ENCODE results near the gene STXBP5L.
"Not testable (repeated sequence)": the region's sequence is repeated elsewhere in the genome, so short reads cannot be mapped to it uniquely, and the experiment has no call there.

STXBP5L gene

DNA sequence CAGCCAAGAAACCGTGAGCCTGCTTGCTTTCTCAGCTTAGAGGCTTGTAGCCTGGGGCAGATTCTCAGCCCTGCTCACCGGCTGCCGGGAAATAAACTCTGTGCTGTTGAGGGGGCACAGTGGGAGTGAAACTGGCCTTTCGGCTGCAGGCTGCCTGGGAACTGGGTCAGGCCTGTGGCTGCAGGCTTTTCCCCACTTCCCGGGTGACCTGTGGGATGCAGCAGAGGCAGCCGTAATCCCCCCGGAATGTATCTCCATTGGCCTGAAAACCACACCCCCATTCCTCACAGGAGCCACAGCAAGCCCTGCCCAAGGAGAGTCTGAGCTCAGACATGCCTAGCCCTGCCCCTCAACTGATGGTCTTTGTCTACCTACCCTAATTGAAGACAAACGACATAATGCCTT is 110.9 kb downstream of the STXBP5L start:
- no peak for DNase-seq (ENCODE audit: low read depth, low spot score)

GRCh38 chr3:121063628-121064027 is 155.6 kb downstream of the STXBP5L start:
- DNase-seq (ENCODE audit: low read depth, low spot score): no peak

DNA sequence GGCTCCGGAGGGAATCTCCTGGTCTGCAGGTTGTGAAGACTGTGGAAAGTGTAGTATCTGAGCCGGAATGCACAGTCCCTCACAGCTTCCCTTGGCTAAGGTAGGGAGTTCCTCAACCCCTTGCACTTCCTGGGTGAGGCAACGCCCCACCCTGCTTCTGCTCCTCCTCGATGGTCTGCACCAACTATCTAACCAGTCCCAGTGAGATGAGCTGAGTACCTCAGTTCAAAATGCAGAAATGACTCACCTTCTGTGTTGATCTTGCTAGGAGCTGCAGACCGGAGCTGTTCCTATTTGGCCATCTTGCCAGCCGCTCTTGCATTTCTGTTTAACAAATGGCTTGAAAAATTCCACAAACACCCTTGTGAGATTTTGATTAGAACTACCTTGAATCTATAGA is 156.1 kb downstream of the STXBP5L start:
- no peak for DNase-seq (ENCODE audit: low read depth, low spot score)

GRCh38 chr3:121072133-121072532 is 164.1 kb downstream of the STXBP5L start:
- no peak for DNase-seq (ENCODE audit: low read depth, low spot score)

- DNase-seq (ENCODE audit: low read depth, low spot score): no peak
Observed at GRCh38 chr3:121073011-121073410, 165.0 kb downstream of the STXBP5L start.

DNA sequence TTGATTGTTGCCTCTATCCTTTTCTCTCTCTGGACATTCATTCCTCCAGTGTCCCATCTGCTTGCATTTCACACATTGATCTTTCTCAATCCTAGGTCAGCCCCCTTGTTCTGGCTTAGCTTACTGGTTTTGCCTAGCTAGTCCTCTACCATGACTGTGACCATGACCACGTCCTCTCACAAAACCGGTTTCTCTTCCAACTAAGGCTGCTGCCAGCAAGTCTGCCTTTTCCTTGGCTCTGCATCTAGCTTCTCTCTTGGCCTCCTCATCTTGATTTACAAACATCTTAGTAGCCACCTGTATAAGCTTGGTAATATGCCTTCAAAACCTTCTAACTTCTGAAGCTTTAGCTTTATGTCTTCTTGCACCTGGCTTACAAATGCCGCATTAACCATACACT is 167.2 kb downstream of the STXBP5L start:
- DNase-seq (ENCODE audit: low read depth, low spot score): no peak

DNA sequence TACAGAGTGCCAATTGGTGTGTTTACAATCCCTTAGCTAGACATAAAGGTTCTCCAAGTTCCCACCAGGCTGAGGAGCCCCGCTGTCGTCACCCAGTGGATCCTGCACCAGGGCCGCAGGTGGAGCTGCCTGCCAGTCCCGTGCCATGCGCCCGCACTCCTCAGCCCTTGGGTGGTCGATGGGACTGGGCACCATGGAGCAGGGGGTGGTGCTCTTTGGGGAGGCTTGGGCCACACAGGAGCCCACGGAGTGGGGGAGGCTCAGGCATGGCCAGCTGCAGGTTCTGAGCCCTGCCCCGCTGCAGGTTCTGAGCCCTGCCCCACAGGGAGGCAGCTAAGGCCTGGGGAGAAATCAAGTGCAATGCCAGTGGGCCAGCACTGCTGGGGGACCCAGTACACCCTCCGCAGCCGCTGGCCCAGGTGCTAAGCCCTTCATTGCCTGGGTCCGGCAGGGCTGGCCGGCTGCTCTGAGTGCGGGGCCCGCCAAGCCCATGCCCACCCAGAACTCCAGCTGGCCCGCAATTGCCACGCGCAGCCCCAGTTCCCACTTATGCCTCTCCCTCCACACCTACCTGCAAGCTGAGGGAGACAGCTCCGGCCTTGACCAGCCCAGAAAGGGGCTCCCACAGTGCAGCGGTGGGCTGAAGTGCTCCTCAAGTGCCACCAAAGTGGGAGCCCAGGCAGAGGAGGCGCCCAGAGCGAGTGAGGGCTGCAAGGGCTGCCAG is 170.5 kb downstream of the STXBP5L start:
- not testable (repeated sequence) for DNase-seq (ENCODE audit: low read depth, low spot score)

- DNase-seq (ENCODE audit: low read depth, low spot score): no peak
Observed at GRCh38 chr3:121096953-121097352, 188.9 kb downstream of the STXBP5L start.

DNA sequence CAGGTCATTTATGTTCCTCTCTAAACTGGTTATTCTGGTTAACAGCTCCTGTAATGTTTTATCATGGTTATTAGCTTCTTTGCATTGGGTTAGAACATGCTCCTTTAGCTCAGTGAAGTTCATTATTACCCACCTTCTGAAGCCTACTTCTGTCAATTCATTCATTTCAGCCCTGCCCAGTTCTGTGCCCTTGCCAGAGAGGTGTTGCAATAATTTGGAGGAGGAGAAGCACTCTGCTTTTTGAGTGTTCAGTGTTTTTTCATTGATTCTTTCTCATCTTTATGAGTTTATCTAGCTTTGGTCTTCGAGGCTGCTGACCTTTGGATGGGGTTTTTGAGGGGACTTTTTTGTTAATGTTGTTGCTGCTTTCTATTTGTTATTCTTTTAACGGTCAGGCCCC is 203.1 kb downstream of the STXBP5L start:
- DNase-seq (ENCODE audit: low read depth, low spot score): not testable (repeated sequence)

GRCh38 chr3:121111914-121112612 is 204.1 kb downstream of the STXBP5L start:
- DNase-seq (ENCODE audit: low read depth, low spot score): no peak

DNA sequence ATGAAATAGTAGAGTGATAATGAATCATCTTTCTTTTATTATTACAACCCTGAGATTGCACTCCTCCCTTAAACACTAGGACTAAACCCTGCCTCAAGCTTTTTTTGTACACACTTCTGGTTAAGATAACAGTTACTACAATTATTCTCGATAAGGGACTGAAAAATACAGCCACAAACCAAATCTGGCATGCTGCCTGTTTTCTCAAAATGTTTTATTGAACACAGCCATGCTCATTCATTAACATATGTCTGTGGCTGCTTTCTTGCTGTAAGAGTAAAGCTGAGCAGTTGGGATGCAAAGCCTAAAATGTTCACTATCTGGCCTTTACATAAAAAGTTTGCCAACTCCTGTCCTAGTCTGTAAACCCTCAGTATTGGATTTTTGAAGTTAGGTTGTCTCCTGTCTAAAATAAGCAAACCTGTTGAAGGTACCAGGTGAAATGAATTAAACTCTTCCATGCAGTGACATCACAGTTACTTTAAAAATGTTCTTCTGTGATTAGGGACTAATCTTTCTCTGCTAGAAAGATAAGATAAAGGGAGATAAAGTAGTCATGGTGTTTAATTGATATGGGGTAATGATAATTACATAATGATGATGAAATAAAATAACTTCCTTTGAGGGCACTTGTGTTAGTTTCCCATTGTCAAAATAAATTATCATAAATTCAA is 218.2 kb downstream of the STXBP5L start:
- DNase-seq (ENCODE audit: low read depth, low spot score): no peak

GRCh38 chr3:121126707-121127035 is 218.7 kb downstream of the STXBP5L start:
- no peak for DNase-seq (ENCODE audit: low read depth, low spot score)

GRCh38 chr3:121152573-121152972 is 244.6 kb downstream of the STXBP5L start:
- DNase-seq (ENCODE audit: low read depth, low spot score): no peak

DNA sequence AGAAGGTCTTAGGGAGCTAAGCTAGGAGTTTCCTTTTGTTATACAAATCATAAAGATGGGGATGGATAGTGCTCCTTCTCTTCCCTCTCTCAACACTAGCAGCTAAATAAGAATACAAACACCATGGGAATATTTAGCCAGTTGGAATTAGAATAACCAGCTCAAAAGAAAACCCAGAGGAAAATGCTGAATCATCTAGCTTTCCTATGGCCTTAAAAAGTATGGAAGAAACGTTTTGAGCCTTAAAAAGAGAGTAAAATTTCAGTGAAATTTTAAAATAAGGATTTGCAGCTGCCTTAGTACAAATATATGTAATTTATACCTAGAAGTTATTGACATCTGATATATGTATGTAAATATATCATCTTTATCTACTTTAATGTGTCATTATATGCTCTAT is 245.8 kb downstream of the STXBP5L start:
- no peak for DNase-seq (ENCODE audit: low read depth, low spot score)

DNA sequence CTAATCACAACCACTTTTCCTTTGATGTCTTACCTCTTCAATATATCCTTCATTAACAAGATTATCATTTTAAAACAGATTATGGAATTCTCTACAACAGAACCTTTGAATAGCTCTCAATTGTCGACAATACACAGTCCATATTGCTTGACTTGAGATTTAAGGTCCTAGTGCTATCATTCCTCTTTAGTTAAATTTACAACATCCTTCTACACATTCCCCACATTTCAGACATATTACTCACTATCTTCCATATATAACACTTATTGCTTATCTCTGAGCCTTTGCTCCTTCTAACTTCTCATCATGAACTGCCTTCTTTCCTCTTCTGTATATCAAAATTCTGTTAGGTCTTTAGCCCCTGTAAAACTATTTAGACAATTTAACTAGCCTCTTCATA is 247.0 kb downstream of the STXBP5L start:
- no peak for DNase-seq (ENCODE audit: low read depth, low spot score)

- no peak for DNase-seq (ENCODE audit: low read depth, low spot score)
Observed at GRCh38 chr3:121165397-121165837, 257.4 kb downstream of the STXBP5L start.

- DNase-seq (ENCODE audit: low read depth, low spot score): no peak
Observed at GRCh38 chr3:121167374-121168139, 259.6 kb downstream of the STXBP5L start.

GRCh38 chr3:121175083-121175482 is 267.1 kb downstream of the STXBP5L start:
- DNase-seq (ENCODE audit: low read depth, low spot score): no peak

- DNase-seq (ENCODE audit: low read depth, low spot score): not testable (repeated sequence)
Observed at GRCh38 chr3:121190626-121191025, 282.6 kb downstream of the STXBP5L start.

GRCh38 chr3:121202573-121202972 is 294.6 kb downstream of the STXBP5L start:
- DNase-seq (ENCODE audit: low read depth, low spot score): no peak

DNA sequence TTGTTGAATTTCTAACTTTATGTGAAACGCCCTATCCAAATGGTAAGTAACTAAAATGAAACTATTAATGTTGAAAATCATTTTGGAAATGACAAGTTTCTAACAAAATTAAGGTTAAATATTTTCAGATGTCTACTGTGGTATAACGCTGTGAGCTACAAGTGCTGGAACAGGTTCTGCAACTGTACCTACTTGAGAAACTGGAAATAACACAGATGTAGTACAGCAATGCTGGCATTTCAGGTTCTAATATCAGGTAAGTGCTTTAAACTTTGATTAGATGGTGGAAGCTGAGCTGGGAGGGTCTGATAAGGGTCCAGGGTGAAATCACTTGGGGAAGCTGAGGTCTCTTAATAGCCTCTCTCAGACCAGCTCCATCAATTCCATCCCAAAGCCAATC is 315.1 kb downstream of the STXBP5L start:
- DNase-seq (ENCODE audit: low read depth, low spot score): no peak

- no peak for DNase-seq (ENCODE audit: low read depth, low spot score)
Observed at GRCh38 chr3:121228971-121229370, 321.0 kb downstream of the STXBP5L start.
